GM18499 (cell line): ENCODE data around the gene PLD4.
"Not testable (repeated sequence)": the region's sequence is repeated elsewhere in the genome, so short reads cannot be mapped to it uniquely, and the experiment has no call there.

Experiments
- ATAC-seq: cut with Tn5 transposase; IDR thresholded peaks from one replicate; pipeline ENCODE4 v1.9.1; 2021; ENCODE audit warnings: moderate number of reproducible peaks; ENCODE audit not compliant: insufficient read depth, unreplicated experiment

Gene PLD4

GRCh38 chr14:104949406-104949955 lies 24.8 kb downstream of the PLD4 start:
- ATAC-seq, result not testable (repeated sequence)

GRCh38 chr14:104950021-104950420 lies 25.3 kb downstream of the PLD4 start:
- ATAC-seq, result no peak

GRCh38 chr14:104950701-104951100 lies 26.0 kb downstream of the PLD4 start:
- not testable (repeated sequence) for ATAC-seq

- ATAC-seq, result not testable (repeated sequence)
These were observed 27.4 kb downstream of the PLD4 start for GRCh38 chr14:104951863-104952657.

GRCh38 chr14:104953097-104953496 lies 28.4 kb downstream of the PLD4 start:
- ATAC-seq, result no peak

- ATAC-seq, result no peak
These were observed 29.4 kb downstream of the PLD4 start for GRCh38 chr14:104953896-104954656.

- ATAC-seq, result no peak
These were observed 30.2 kb downstream of the PLD4 start for GRCh38 chr14:104954746-104955395.

GRCh38 chr14:104955396-104955770 lies 30.7 kb downstream of the PLD4 start:
- ATAC-seq, result no peak

- ATAC-seq, result no peak
These were observed 31.7 kb downstream of the PLD4 start for GRCh38 chr14:104956290-104956890.

GRCh38 chr14:104957146-104958113 lies 32.8 kb downstream of the PLD4 start:
- no peak for ATAC-seq

- ATAC-seq, result no peak
These were observed 39.9 kb downstream of the PLD4 start for GRCh38 chr14:104964546-104964945.

- ATAC-seq, result no peak
These were observed 41.0 kb downstream of the PLD4 start for GRCh38 chr14:104965561-104966231.

- no peak for ATAC-seq
These were observed 41.7 kb downstream of the PLD4 start for GRCh38 chr14:104966261-104966865.

GRCh38 chr14:104966981-104967385 lies 42.3 kb downstream of the PLD4 start:
- no peak for ATAC-seq

- ATAC-seq, result no peak
These were observed 42.9 kb downstream of the PLD4 start for GRCh38 chr14:104967386-104968152.

- no peak for ATAC-seq
These were observed 43.5 kb downstream of the PLD4 start for GRCh38 chr14:104968153-104968527.

- ATAC-seq, result no peak
These were observed 44.1 kb downstream of the PLD4 start for GRCh38 chr14:104968541-104969401.
